HG02759 (cell line): Measurements from ENCODE around the gene AP2B1.

Experiments
- ATAC-seq: cut with Tn5 transposase; IDR thresholded peaks from one replicate; pipeline ENCODE4 v1.9.1; 2021; ENCODE audit warnings: mild to moderate bottlenecking, moderate library complexity; ENCODE audit not compliant: unreplicated experiment

Gene AP2B1

DNA sequence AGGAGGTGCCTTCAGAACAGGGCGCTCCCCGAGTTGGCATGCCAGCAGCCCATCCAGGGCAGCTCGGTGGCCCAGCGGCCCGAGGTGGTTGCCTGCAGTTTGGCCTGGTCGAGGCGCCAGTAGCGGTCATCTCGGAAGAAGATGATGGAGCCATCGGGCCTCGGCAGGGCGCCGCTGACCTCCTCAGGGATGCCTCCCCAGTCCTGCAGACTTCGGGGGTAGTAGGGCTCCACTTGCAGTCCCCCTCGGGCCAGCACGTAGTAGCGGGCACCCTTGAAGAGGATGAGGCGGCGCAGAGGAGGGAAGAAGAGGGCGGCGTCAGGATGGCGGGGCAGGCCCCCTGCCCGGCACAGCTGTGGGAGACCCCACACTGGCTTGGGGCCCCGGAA is 179.4 kb downstream of the AP2B1 start:
- no peak for ATAC-seq

DNA sequence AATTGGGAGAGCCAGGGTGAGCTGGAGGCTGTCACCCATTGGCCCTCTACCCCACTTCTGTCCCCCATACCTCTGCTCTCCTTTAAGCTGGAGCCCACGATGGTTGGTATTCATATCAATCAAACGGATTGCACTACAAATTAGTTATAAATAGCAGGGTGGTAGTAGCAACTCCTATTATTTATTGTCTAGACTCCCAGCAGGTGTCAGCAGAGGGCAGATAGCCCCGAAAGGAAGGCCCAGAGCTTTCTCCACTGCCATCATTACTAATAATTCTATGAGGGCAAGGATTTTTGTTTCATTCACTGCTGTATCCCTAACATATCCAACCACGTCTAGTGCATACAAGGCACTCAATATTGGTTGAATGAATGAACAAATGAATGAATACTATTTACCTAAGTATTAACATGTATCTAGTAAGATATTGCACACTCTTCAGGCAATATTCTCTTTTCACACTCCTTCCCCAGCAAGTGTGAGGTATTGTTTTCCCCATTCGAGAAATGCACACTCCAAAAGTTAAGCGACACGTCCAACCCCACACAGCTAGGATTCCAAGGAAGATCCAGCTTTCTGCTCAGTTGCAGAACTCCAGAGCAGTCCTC is 179.9 kb downstream of the AP2B1 start:
- ATAC-seq: no peak

DNA sequence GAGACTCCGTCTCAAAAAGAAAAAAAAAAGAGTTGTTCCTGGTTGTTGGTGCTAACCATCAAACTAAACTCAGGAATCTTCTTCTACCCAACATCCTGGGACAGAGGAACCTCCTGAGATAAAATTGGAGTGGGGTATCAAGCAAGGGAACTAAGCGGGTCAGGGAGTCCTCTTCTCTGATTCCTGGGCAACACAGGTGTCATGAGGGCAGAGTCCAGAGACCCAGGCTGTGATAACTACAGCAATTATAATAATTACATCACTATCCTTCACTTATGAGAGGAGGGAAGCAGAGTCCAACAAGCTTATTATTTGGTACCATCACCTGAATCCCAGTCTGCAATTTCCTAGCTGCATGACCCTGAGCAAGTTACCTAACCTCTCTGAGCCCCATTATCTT is 181.7 kb downstream of the AP2B1 start:
- ATAC-seq: no peak

DNA sequence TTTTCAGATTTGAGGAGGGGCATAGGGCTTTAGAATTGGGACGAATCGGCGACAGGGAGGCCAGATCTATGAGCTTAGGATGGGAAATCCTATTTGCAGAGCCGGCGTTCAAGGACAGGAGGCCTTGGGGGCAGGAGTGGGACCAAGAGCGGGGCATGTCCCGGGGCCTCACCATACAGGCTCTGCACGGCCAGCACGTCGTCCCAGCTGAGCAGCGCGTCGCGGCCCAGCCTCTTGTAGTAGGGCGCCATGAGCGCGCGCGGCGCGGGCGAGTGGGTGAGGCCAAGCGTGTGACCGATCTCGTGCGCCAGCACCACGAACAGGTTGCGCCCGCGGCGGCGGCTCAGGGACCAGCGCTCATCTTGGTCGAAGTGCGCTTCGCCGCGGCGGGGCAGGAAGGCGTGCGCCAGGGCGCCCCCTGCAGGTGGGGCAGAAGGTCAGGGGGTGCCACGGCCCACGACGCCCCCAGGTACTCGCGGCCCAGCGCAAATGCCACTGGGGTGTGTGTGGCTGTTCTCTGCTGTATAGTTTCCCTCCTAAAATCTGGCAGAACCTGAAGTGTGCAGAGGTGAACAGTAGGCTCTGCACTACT is 182.9 kb downstream of the AP2B1 start:
- ATAC-seq: no peak

DNA sequence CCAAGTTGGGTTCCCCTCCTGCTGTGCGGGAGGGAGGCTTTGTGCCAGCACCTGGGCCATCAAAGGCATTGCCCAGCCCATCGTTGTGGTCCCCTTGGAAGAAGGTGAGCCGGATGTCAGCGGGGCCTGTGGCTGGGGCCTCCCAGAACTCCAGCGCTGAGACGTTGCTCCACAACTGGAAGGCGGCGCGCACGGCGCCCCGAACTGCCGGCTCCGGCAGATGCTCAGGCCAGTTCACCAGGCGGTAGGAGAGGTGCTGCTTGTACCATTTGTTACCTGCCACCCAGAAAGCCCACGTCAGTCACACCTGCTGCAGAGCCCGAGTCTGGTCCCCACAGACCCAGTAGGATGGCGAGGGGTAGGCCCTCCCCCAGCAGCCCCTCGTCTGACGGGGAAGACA is 186.0 kb downstream of the AP2B1 start:
- ATAC-seq: no peak

DNA sequence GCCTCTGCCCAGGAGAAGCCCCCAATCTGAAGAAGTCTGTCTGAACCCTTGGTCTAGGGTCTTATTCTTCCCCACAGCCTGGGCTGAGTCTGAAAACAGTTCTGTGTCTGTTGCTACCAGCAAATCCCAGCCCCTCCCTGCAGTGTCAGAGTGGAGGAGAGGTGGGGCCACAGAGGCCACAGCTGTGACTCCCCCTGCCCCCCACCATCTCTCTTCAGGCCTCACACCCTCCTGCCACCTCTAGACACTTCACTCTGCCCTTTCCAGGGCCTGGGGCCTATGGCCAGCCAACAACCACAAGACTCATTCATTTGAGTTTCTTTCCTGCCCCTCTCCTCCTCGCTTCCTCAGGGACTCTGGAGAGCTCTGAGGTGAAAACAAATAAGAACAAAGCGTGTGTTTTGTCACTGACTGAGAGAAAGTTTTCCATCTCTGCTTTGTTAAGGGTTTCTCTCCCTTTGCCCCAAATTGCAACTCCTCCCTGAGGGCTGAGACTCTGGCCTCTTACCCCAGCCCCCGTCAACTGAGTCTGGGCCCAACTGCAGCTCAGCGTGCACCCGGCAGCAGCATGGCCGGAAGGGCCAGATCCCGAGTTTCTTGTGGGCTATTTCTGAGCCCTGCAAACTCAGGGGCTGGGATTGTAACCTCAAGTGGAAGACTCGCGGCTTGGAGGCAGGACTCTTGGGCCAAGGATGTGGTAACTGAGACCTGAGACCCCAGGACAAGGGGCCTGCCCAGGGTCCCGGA is 186.7 kb downstream of the AP2B1 start:
- ATAC-seq: no peak

DNA sequence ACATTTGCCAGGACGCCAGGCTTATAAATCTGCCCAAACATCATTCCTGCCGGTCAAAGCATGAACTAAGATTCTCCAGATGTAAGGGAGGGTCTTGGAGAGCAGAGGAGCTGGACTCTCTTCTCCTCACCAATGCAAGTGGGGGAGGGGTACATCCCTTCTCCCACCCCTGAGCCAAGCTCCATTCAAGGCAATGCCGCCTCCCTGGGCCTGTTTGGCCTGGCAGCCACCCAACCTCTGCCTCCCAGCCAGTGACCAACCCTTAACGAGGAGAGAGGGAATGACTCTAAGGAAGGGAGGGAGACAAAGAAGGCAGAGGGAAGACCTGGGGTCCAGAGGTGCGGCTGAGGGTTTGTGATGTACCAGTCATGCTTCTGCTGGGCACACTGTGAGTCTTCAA is 187.4 kb downstream of the AP2B1 start:
- no peak for ATAC-seq

DNA sequence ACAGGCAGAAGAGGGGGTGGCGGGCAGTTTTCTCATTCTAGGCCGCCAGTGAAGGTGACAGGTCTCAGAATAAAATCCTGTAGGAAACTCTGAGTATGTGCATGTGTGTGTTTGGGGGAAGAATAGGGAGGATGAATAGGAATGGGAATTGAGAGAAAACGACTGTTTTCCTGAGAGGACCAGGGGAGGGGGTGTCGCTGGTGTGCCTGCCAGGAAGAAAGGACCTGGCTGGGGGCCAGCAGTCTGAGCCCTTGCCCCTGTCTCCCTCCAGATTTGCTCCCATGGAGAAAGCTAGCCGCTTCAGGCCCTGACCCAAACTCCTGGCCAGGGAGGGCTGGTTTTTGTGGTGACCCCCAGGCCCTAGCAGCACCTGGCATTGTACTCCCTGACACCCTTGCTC is 187.9 kb downstream of the AP2B1 start:
- no peak for ATAC-seq

DNA sequence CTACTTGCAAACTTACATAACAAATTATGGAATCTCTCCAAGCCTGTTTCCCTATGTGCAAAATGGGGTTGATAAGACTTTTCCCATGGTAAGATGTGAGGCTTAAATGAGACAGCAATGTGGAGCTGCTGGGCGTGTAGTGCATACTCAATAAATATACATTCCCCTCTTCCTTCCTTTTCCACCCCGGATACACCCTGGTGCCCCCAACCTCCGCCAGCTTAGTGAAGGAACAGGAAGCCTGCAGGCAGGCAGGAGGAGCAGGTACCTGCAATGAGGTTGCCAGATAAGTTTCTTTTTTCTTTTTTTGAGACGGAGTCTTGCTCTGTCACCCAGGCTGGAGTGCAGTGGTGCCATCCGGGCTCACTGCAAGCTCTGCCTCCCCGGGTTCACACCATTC is 188.5 kb downstream of the AP2B1 start:
- ATAC-seq: no peak
